GM13976 (cell line): ENCODE data around the gene HACD2.

Experiments used
- DNase-seq: peaks from one replicate; pipeline ENCODE4 v3.0.0; 2012; ENCODE audit warnings: low spot score
- in situ Hi-C: fragments of 300-500 bp; cut with MboI; formaldehyde crosslinking; loops from one replicate; pipeline ENCODE4 v1.12.0; 2022; ENCODE audit warnings: low sequenced_read_pairs, mixed read lengths, inconsistent platforms; ENCODE audit not compliant: unreplicated experiment
- TF ChIP-seq, protein P1 (sequence below): IDR thresholded peaks from 2 replicates; pipeline ENCODE4 v1.5.1; 2012; ENCODE audit warnings: borderline replicate concordance, mild to moderate bottlenecking; ENCODE audit not compliant: insufficient read depth; ENCODE audit errors: extremely low read depth, missing control alignments, control extremely low read depth

The HACD2 gene

DNA sequence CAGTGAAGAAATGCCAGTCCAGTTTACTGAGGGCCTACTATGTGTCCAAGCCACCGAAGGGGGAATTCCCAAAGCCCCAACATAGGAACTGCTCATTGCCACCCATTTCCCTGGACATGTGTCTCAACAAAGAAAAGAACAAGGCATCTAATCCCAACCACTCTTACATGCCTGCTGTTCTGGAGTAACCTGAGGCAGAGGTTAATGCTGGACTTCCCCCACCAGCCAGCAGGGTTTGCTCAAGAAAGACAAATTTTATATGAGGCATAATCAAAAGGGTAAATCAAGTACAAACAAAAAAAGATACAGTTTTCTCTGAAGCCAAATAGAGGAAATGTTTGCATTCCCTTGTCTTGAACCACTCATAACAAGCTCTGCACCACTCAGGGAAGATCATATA is 140.1 kb downstream of the HACD2 start:
- no peak for DNase-seq
- in situ Hi-C loops: no loop called here
- TF ChIP-seq, protein P1, sequence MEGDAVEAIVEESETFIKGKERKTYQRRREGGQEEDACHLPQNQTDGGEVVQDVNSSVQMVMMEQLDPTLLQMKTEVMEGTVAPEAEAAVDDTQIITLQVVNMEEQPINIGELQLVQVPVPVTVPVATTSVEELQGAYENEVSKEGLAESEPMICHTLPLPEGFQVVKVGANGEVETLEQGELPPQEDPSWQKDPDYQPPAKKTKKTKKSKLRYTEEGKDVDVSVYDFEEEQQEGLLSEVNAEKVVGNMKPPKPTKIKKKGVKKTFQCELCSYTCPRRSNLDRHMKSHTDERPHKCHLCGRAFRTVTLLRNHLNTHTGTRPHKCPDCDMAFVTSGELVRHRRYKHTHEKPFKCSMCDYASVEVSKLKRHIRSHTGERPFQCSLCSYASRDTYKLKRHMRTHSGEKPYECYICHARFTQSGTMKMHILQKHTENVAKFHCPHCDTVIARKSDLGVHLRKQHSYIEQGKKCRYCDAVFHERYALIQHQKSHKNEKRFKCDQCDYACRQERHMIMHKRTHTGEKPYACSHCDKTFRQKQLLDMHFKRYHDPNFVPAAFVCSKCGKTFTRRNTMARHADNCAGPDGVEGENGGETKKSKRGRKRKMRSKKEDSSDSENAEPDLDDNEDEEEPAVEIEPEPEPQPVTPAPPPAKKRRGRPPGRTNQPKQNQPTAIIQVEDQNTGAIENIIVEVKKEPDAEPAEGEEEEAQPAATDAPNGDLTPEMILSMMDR: no peak

DNA sequence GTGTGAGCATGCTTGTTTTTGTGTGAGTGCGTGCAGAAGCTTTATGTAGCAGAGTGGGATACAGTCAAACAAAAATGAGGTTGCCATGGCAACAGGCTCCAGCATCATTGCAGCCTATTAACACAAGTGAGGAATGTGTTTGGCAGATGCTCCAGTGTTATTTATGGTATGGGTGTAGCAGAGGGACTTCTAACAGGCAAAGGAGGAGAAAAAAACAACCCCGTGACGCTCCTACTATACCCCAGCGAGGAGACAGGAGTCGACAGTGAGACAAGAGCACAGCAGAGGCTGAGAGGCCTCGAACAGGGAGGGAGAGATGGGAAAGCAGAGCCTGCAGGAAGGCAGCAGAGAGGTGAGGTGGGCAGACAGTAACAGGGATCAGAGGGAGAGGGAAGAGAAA is 140.8 kb downstream of the HACD2 start:
- in situ Hi-C loops: no loop called here
- TF ChIP-seq, protein P1: no peak
- DNase-seq: no peak

DNA sequence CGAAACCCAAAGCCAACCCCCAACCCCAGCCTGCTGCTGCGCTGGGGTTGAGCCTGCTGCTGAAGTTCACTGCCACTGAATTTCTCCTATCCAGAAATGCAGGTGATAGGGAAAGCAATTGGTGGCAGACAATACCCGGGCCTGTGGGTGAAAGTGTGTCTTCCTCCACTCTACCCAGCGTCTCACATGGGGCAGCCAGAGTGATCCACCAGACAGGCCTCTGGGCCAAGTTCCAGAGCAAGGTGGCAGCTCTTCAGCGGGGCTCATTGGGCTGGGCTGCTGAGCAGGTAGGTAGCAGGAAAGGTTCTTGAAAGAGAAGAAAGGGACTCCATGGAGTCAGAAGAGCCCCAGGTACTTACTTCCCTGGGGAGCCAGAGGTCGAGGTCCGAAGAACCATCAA is 141.9 kb downstream of the HACD2 start:
- in situ Hi-C loops: no loop called here
- DNase-seq: no peak
- TF ChIP-seq, protein P1: no peak

DNA sequence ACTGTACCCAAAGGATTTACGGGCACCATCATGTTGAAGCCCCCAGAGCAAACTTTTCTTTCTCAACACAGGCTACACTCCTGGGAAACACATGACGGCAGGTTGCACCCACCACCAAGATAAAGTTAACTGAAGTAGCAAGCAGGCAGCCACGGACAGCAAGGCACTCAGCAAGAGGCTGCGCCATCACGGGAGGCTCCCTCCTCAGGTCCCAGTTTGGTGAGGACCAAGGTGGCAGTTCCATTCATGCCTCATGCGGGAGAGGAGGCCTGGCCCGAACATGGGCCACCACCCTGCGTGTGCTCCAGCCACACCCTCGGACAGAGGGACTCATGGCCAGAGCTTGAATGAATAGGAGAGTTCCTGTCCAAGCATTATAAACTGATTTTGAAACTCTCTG is 142.7 kb downstream of the HACD2 start:
- DNase-seq: no peak
- in situ Hi-C loops: no loop called here

More for the DNA sequence above, 142.7 kb downstream of the HACD2 start:
- TF ChIP-seq, protein P1: no peak
